Measurements from ENCODE around the gene KAT2B. TPM values are rescaled to one million over a fixed set of nuclear protein-coding genes. Genes with fewer than 3 reads are reported as not detected.
"Not testable (repeated sequence)": the region's sequence is repeated elsewhere in the genome, so short reads cannot be mapped to it uniquely, and the experiment has no call there.

KAT2B gene
- total and polyA plus RNA-seq, 4 donors: 9.3 to 42.6 (median 17.3) TPM

DNA sequence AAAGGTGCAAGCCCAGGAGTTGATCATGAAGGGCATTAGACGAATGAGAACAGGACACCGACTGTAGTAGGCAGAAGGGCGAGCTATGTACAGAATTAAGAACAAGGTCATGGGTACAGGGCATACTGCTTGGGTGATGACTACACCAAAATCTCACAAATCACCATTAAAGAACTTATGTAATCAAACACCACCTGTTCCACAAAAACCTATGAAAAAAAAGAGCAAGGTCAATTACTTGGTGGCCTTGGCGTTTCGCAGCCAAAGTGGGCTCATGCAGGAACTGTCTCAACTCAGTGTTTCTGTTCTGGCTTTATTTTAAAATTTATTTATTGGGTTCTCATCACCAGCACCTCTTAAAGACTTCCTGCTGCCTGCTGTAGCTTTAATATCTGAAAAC, 2.1 kb downstream of the KAT2B start:
- Histone ChIP-seq H3K27me3 (ENCODE audit: control insufficient read depth in 3 of 3, insufficient read depth in 3 of 3, low read length in 2 of 3) (no peaks in the 10 kb centered on the region), H3K27ac (ENCODE audit: low read depth in 1 of 2, low read length in 1 of 2) (peak overlapping the region; percentile 30 to 56), H3K9ac (ENCODE audit: insufficient read depth in 1 of 2, low read length in 2 of 2) (no peak overlapping the region), H3K9me3 (ENCODE audit: control insufficient read depth in 4 of 4, insufficient read depth in 3 of 4, low read length in 3 of 4) (no peaks in the 10 kb centered on the region), H3K4me3 (no peak overlapping the region), H3K36me3 (ENCODE audit: control insufficient read depth in 4 of 4, insufficient read depth in 4 of 4, low read length in 4 of 4) (no peaks in the 10 kb centered on the region), H3K4me1 (ENCODE audit: control insufficient read depth in 5 of 5, insufficient read depth in 5 of 5, low read length in 5 of 5) (peaks cover 7 to 34% (median 18%) of the 10 kb centered on the region in 5 donors)
- 78 to 85% methylated on average over 5 of the region's 5 CpGs for WGBS, 2 donors
- TF ChIP-seq, protein P1, sequence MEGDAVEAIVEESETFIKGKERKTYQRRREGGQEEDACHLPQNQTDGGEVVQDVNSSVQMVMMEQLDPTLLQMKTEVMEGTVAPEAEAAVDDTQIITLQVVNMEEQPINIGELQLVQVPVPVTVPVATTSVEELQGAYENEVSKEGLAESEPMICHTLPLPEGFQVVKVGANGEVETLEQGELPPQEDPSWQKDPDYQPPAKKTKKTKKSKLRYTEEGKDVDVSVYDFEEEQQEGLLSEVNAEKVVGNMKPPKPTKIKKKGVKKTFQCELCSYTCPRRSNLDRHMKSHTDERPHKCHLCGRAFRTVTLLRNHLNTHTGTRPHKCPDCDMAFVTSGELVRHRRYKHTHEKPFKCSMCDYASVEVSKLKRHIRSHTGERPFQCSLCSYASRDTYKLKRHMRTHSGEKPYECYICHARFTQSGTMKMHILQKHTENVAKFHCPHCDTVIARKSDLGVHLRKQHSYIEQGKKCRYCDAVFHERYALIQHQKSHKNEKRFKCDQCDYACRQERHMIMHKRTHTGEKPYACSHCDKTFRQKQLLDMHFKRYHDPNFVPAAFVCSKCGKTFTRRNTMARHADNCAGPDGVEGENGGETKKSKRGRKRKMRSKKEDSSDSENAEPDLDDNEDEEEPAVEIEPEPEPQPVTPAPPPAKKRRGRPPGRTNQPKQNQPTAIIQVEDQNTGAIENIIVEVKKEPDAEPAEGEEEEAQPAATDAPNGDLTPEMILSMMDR (IDR thresholded peaks at IDR 0.05; ENCODE audit: control extremely low read depth, extremely low read depth): no peak
- ATAC-seq (ENCODE audit: insufficient read depth, low FRiP score) (no peak), DNase-seq (no peak)

- no peaks in the 10 kb centered on the region for H3K27me3 ChIP-seq (ENCODE audit: control insufficient read depth in 3 of 3, insufficient read depth in 3 of 3, low read length in 2 of 3)
- no peak overlapping the region for H3K4me3 ChIP-seq
- no peaks in the 10 kb centered on the region for H3K9me3 ChIP-seq (ENCODE audit: control insufficient read depth in 4 of 4, insufficient read depth in 3 of 4, low read length in 3 of 4)
- 5 to 10% methylated on average over 4 of the region's 4 CpGs for WGBS, 2 donors
- no peaks in the 10 kb centered on the region for H3K36me3 ChIP-seq (ENCODE audit: control insufficient read depth in 4 of 4, insufficient read depth in 4 of 4, low read length in 4 of 4)
- DNase-seq: peak; percentile 36 to 73 (median 41)
- TF ChIP-seq, protein P1 (IDR thresholded peaks at IDR 0.05; ENCODE audit: control extremely low read depth, extremely low read depth): no peak
- H3K27ac ChIP-seq (ENCODE audit: low read depth in 1 of 2, low read length in 1 of 2): peak overlapping the region; percentile 63 to 86
- peaks cover 7 to 44% (median 22%) of the 10 kb centered on the region in 5 donors for H3K4me1 ChIP-seq (ENCODE audit: control insufficient read depth in 5 of 5, insufficient read depth in 5 of 5, low read length in 5 of 5)
- peak overlapping the region in 1 of 2 donors; percentile 40 for H3K9ac ChIP-seq (ENCODE audit: insufficient read depth in 1 of 2, low read length in 2 of 2)
- no peak for ATAC-seq (ENCODE audit: insufficient read depth, low FRiP score)
Observed at GRCh38 chr3:20043396-20043795, 3.1 kb downstream of the KAT2B start.

- Histone ChIP-seq H3K36me3 (ENCODE audit: control insufficient read depth in 4 of 4, insufficient read depth in 4 of 4, low read length in 4 of 4) (no peaks in the 10 kb centered on the region), H3K27me3 (ENCODE audit: control insufficient read depth in 3 of 3, insufficient read depth in 3 of 3, low read length in 2 of 3) (no peaks in the 10 kb centered on the region), H3K9me3 (ENCODE audit: control insufficient read depth in 4 of 4, insufficient read depth in 3 of 4, low read length in 3 of 4) (no peaks in the 10 kb centered on the region), H3K4me1 (ENCODE audit: control insufficient read depth in 5 of 5, insufficient read depth in 5 of 5, low read length in 5 of 5) (peaks cover 7 to 44% (median 19%) of the 10 kb centered on the region in 5 donors), H3K27ac (ENCODE audit: low read depth in 1 of 2, low read length in 1 of 2) (peak overlapping the region; percentile 63 to 86), H3K4me3 (no peak overlapping the region), H3K9ac (ENCODE audit: insufficient read depth in 1 of 2, low read length in 2 of 2) (no peak overlapping the region)
- TF ChIP-seq, protein P1 (IDR thresholded peaks at IDR 0.05; ENCODE audit: control extremely low read depth, extremely low read depth): no peak
- DNase-seq: no peak
- WGBS, 2 donors: 51 to 65% methylated on average over 4 of the region's 4 CpGs
- ATAC-seq (ENCODE audit: insufficient read depth, low FRiP score): no peak
Observed at GRCh38 chr3:20043825-20044224, 3.6 kb downstream of the KAT2B start.

GRCh38 chr3:20045141-20045540, 4.9 kb downstream of the KAT2B start:
- ATAC-seq (ENCODE audit: insufficient read depth, low FRiP score); H3K27me3 ChIP-seq (ENCODE audit: control insufficient read depth in 3 of 3, insufficient read depth in 3 of 3, low read length in 2 of 3); H3K9ac ChIP-seq (ENCODE audit: insufficient read depth in 1 of 2, low read length in 2 of 2); H3K27ac ChIP-seq (ENCODE audit: low read depth in 1 of 2, low read length in 1 of 2); H3K9me3 ChIP-seq (ENCODE audit: control insufficient read depth in 4 of 4, insufficient read depth in 3 of 4, low read length in 3 of 4); DNase-seq; H3K36me3 ChIP-seq (ENCODE audit: control insufficient read depth in 4 of 4, insufficient read depth in 4 of 4, low read length in 4 of 4); H3K4me3 ChIP-seq: not testable (repeated sequence)
- peaks cover 9 to 37% (median 17%) of the 10 kb centered on the region in 5 donors for H3K4me1 ChIP-seq (ENCODE audit: control insufficient read depth in 5 of 5, insufficient read depth in 5 of 5, low read length in 5 of 5)
- 97 to 98% methylated on average over 3 of the region's 3 CpGs for WGBS, 2 donors
